GM23338 (cell line): ENCODE measurements around the gene GFRAL. TPM values are rescaled to one million over a fixed set of nuclear protein-coding genes. Genes with fewer than 3 reads are reported as not detected.

ENCODE experiments used
- ATAC-seq: fragments of 200-7000 bp; cut with Tn5 transposase; 3 replicates; pipeline ENCODE4 v1.9.1; 2020
- DNase-seq: peaks from one replicate; pipeline ENCODE4 v3.0.0-alpha.2; 2015; ENCODE audit warnings: low spot score
- H2AFZ ChIP-seq: fragments of 200-600 bp; sonication (generic); 2 replicates; pipeline ENCODE4 v1.8.0; 2016; ENCODE audit warnings: antibody characterized with exemption, mild to moderate bottlenecking, moderate library complexity
- H3F3A ChIP-seq: fragments of 200-600 bp; sonication (generic); replicated peaks from 2 replicates; pipeline ENCODE4 v1.8.0; 2017; ENCODE audit warnings: antibody characterized with exemption, mixed run types, low read depth
- H3K27ac ChIP-seq: fragments of 200-600 bp; sonication (generic); 2 replicates; pipeline ENCODE4 v1.6.1; 2016; ENCODE audit warnings: low read depth
- H3K27me3 ChIP-seq: fragments of 200-600 bp; sonication (generic); 2 replicates; pipeline ENCODE4 v1.8.0; 2016; ENCODE audit warnings: mild to moderate bottlenecking, mixed run types, moderate library complexity; ENCODE audit not compliant: insufficient read depth
- H3K36me3 ChIP-seq: fragments of 200-600 bp; sonication (generic); 2 replicates; pipeline ENCODE4 v1.8.0; 2016; ENCODE audit warnings: mild to moderate bottlenecking; ENCODE audit not compliant: insufficient read depth
- H3K4me1 ChIP-seq: fragments of 200-600 bp; sonication (generic); 2 replicates; pipeline ENCODE4 v1.8.0; 2016; ENCODE audit warnings: mild to moderate bottlenecking, moderate library complexity; ENCODE audit not compliant: insufficient read depth
- H3K4me2 ChIP-seq: fragments of 200-600 bp; sonication (generic); 2 replicates; pipeline ENCODE4 v1.7.1; 2017; ENCODE audit warnings: mixed run types
- H3K4me3 ChIP-seq: fragments of 200-600 bp; sonication (generic); 2 replicates; pipeline ENCODE4 v1.6.1; 2016; ENCODE audit warnings: mixed run types
- H3K79me2 ChIP-seq: fragments of 200-600 bp; sonication (generic); replicated peaks from 2 replicates; pipeline ENCODE4 v1.8.0; 2017; ENCODE audit warnings: mild to moderate bottlenecking; ENCODE audit not compliant: insufficient read depth
- H3K9me2 ChIP-seq: fragments of 200-600 bp; sonication (generic); 2 replicates; pipeline ENCODE4 v1.8.0; 2017; ENCODE audit not compliant: insufficient read depth
- H4K20me1 ChIP-seq: fragments of 200-600 bp; sonication (generic); replicated peaks from 2 replicates; pipeline ENCODE4 v1.8.0; 2017; ENCODE audit warnings: mild to moderate bottlenecking; ENCODE audit not compliant: insufficient read depth
- H3K27ac Mint-ChIP-seq: 2 replicates; pipeline ENCODE4 v1.8.0; 2020; ENCODE audit warnings: inconsistent platforms, mild to moderate bottlenecking, moderate library complexity, mixed read lengths
- H3K27me3 Mint-ChIP-seq: 3 replicates; pipeline ENCODE4 v1.8.0; 2022; ENCODE audit warnings: low read depth, mild to moderate bottlenecking, moderate library complexity, mixed read lengths, inconsistent platforms; ENCODE audit not compliant: insufficient read depth, poor library complexity
- H3K36me3 Mint-ChIP-seq: 3 replicates; pipeline ENCODE4 v1.8.0; 2021; ENCODE audit warnings: low read depth, mild to moderate bottlenecking, inconsistent platforms, moderate library complexity, mixed read lengths
- H3K4me1 Mint-ChIP-seq: 3 replicates; pipeline ENCODE4 v1.8.0; 2020; ENCODE audit warnings: mild to moderate bottlenecking, inconsistent platforms, mixed read lengths
- H3K4me3 Mint-ChIP-seq: 3 replicates; pipeline ENCODE4 v1.8.0; 2021; ENCODE audit warnings: moderate library complexity, mild to moderate bottlenecking, inconsistent platforms, mixed read lengths
- H3K9me3 Mint-ChIP-seq: 3 replicates; pipeline ENCODE4 v1.8.0; 2020; ENCODE audit warnings: moderate library complexity, mild to moderate bottlenecking, inconsistent platforms, mixed read lengths
- EZH2 ChIP-seq: fragments of 200-600 bp; sonication (generic); IDR thresholded peaks from one replicate; pipeline ENCODE4 v1.8.0; 2017; ENCODE audit warnings: antibody characterized with exemption, mild to moderate bottlenecking, low read depth; ENCODE audit not compliant: unreplicated experiment
- POLR2AphosphoS5 ChIP-seq: IDR thresholded peaks from 2 replicates; pipeline ENCODE4 v1.6.1; 2016; ENCODE audit warnings: antibody characterized with exemption, low read depth
- ZNF114 ChIP-seq: fragments of 250-450 bp; sonication (Bioruptor Pico); IDR thresholded peaks from 2 replicates; pipeline ENCODE4 v1.5.0; 2020; ENCODE audit warnings: mild to moderate bottlenecking, moderate library complexity
- ZNF331 ChIP-seq: fragments of 250-450 bp; sonication (Bioruptor Pico); IDR thresholded peaks from 2 replicates; pipeline ENCODE4 v1.5.0; 2020; ENCODE audit warnings: low read depth, mild to moderate bottlenecking, moderate library complexity
- polyA plus RNA-seq: library from polyadenylated mRNA; unstranded; fragments of >200 nt; fragmentation: Nextera tagmentation; extraction: Ambion mirVana; gene quantifications from 2 replicates; pipeline ENCODE4 v1.2.1, GENCODE V29; 2016
- total RNA-seq: library from RNA; depleted of rRNA; stranded (reverse); fragments of >200 nt; shearing (Covaris generic); gene quantifications from 2 replicates; pipeline ENCODE4 v1.2.3, GENCODE V29; 2014
- TF ChIP-seq, protein P1 (sequence below): fragments of 250-450 bp; sonication (Bioruptor Pico); IDR thresholded peaks from 2 replicates; pipeline ENCODE4 v1.5.0; 2020; ENCODE audit warnings: mild to moderate bottlenecking, moderate library complexity
- TF ChIP-seq, protein P2 (sequence below), 2 experiments: fragments of 200-600 bp in 1 of 2; sonication (generic) in 1 of 2; conservative IDR thresholded peaks; 2 replicates each; pipeline versions ENCODE4 v1.5.1 to v1.6.1; 2016 to 2017; ENCODE audit warnings: antibody characterized with exemption in 2 of 2, low read depth in 2 of 2, mild to moderate bottlenecking in 2 of 2, moderate library complexity in 1 of 2

Gene GFRAL
- total and polyA plus RNA-seq, 2 experiments from 2014 or later = not detected

DNA sequence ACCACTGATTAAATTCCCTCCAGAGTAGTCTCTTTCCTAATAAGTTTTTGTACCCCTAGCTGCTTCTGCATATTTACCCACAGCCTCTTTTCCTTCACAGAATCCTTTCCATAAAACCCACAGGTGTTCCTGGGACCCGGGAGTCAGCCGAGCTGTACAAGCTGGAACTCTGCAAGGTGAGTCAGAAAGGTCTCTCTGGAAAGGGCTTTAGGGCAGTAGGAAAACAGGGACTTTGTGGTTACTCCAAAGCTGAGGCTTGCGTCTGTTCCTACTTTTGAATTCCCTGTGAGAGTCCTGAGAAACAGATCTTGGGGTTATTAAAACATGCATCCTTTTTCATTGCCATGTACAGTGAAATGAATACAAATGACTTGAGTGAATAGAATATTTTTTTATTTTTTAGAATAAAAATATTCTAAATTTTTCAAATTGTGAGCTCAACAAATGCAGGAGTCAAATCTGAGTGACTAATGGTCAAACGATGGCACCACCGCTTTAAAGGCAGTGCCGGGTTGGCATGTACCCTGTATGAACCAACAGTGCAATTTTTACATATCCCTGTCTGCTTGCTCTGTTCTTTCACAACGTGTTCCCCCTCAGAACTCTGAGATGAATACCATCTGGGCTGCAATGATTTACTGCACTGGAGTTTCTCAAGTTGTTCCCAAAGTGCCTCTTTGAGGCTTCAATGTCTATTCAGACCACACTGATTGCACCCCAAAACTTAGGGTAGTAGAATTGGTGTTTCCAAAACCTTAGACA, 78.4 kb downstream of the GFRAL start:
- Histone ChIP-seq H2AFZ (no peak overlapping the region), H4K20me1 (no peaks in the 10 kb centered on the region), H3K9me2 (0 out of 2 replicates have a peak, but pooled peaks cover 3% of the 10 kb centered on the region), H3K27me3 (no peaks in the 10 kb centered on the region), H3K4me3 (no peak overlapping the region), H3F3A (no peaks in the 10 kb centered on the region), H3K79me2 (no peaks in the 10 kb centered on the region), H3K4me2 (no peak overlapping the region), H3K4me1 (no peaks in the 10 kb centered on the region), H3K36me3 (no peaks in the 10 kb centered on the region), H3K27ac (no peak overlapping the region)
- no peak for DNase-seq
- ATAC-seq = no peak
- TF ChIP-seq, protein P1, sequence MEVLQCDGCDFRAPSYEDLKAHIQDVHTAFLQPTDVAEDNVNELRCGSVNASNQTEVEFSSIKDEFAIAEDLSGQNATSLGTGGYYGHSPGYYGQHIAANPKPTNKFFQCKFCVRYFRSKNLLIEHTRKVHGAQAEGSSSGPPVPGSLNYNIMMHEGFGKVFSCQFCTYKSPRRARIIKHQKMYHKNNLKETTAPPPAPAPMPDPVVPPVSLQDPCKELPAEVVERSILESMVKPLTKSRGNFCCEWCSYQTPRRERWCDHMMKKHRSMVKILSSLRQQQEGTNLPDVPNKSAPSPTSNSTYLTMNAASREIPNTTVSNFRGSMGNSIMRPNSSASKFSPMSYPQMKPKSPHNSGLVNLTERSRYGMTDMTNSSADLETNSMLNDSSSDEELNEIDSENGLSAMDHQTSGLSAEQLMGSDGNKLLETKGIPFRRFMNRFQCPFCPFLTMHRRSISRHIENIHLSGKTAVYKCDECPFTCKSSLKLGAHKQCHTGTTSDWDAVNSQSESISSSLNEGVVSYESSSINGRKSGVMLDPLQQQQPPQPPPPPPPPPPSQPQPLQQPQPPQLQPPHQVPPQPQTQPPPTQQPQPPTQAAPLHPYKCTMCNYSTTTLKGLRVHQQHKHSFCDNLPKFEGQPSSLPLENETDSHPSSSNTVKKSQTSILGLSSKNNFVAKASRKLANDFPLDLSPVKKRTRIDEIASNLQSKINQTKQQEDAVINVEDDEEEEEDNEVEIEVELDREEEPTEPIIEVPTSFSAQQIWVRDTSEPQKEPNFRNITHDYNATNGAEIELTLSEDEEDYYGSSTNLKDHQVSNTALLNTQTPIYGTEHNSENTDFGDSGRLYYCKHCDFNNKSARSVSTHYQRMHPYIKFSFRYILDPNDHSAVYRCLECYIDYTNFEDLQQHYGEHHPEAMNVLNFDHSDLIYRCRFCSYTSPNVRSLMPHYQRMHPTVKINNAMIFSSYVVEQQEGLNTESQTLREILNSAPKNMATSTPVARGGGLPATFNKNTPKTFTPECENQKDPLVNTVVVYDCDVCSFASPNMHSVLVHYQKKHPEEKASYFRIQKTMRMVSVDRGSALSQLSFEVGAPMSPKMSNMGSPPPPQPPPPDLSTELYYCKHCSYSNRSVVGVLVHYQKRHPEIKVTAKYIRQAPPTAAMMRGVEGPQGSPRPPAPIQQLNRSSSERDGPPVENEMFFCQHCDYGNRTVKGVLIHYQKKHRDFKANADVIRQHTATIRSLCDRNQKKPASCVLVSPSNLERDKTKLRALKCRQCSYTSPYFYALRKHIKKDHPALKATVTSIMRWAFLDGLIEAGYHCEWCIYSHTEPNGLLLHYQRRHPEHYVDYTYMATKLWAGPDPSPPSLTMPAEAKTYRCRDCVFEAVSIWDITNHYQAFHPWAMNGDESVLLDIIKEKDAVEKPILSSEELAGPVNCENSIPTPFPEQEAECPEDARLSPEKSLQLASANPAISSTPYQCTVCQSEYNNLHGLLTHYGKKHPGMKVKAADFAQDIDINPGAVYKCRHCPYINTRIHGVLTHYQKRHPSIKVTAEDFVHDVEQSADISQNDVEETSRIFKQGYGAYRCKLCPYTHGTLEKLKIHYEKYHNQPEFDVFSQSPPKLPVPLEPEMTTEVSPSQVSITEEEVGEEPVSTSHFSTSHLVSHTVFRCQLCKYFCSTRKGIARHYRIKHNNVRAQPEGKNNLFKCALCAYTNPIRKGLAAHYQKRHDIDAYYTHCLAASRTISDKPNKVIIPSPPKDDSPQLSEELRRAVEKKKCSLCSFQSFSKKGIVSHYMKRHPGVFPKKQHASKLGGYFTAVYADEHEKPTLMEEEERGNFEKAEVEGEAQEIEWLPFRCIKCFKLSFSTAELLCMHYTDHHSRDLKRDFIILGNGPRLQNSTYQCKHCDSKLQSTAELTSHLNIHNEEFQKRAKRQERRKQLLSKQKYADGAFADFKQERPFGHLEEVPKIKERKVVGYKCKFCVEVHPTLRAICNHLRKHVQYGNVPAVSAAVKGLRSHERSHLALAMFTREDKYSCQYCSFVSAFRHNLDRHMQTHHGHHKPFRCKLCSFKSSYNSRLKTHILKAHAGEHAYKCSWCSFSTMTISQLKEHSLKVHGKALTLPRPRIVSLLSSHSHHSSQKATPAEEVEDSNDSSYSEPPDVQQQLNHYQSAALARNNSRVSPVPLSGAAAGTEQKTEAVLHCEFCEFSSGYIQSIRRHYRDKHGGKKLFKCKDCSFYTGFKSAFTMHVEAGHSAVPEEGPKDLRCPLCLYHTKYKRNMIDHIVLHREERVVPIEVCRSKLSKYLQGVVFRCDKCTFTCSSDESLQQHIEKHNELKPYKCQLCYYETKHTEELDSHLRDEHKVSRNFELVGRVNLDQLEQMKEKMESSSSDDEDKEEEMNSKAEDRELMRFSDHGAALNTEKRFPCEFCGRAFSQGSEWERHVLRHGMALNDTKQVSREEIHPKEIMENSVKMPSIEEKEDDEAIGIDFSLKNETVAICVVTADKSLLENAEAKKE = no peak
- TF ChIP-seq EZH2 = no peak
- no peak for TF ChIP-seq POLR2AphosphoS5
- TF ChIP-seq, protein P2, sequence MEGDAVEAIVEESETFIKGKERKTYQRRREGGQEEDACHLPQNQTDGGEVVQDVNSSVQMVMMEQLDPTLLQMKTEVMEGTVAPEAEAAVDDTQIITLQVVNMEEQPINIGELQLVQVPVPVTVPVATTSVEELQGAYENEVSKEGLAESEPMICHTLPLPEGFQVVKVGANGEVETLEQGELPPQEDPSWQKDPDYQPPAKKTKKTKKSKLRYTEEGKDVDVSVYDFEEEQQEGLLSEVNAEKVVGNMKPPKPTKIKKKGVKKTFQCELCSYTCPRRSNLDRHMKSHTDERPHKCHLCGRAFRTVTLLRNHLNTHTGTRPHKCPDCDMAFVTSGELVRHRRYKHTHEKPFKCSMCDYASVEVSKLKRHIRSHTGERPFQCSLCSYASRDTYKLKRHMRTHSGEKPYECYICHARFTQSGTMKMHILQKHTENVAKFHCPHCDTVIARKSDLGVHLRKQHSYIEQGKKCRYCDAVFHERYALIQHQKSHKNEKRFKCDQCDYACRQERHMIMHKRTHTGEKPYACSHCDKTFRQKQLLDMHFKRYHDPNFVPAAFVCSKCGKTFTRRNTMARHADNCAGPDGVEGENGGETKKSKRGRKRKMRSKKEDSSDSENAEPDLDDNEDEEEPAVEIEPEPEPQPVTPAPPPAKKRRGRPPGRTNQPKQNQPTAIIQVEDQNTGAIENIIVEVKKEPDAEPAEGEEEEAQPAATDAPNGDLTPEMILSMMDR (conservative IDR thresholded peaks at IDR 0.05; ENCODE audit: low read depth in 2 of 2) = no peak
- no peak for TF ChIP-seq ZNF114
- no peak for TF ChIP-seq ZNF331
- Mint-ChIP-seq H3K27me3 (no peaks in the 10 kb centered on the region), H3K4me1 (no peaks in the 10 kb centered on the region), H3K4me3 (no peak overlapping the region), H3K27ac (no peak overlapping the region), H3K36me3 (no peaks in the 10 kb centered on the region), H3K9me3 (peaks cover 3% of the 10 kb centered on the region; the same call in 1 of the 3 replicates)
